GM19043 (cell line): ENCODE measurements around the gene FYCO1.

Experiments
- ATAC-seq: cut with Tn5 transposase; IDR thresholded peaks from one replicate; pipeline ENCODE4 v1.9.1; 2021; ENCODE audit warnings: low read depth; ENCODE audit not compliant: unreplicated experiment

The FYCO1 gene

GRCh38 chr3:45922950-45923590, 72.6 kb downstream of the FYCO1 start:
- no peak for ATAC-seq

DNA sequence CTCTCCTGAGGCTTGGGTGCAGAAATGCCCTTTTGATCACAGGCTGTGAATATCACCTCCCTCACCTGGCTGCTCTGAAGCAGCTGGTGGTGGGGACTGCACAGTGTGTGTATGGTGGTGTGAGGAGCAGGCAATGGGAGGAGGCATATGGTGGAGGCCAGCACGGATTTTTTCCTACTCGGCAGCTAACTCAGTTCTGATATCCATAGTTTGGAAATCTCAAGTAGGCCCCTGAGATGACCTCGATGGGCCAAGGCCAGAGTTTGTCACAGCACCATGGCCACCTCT, 73.6 kb downstream of the FYCO1 start:
- no peak for ATAC-seq

GRCh38 chr3:45921158-45922038, 74.2 kb downstream of the FYCO1 start:
- no peak for ATAC-seq

- ATAC-seq: no peak
These were observed 78.3 kb downstream of the FYCO1 start for GRCh38 chr3:45917146-45917898.

DNA sequence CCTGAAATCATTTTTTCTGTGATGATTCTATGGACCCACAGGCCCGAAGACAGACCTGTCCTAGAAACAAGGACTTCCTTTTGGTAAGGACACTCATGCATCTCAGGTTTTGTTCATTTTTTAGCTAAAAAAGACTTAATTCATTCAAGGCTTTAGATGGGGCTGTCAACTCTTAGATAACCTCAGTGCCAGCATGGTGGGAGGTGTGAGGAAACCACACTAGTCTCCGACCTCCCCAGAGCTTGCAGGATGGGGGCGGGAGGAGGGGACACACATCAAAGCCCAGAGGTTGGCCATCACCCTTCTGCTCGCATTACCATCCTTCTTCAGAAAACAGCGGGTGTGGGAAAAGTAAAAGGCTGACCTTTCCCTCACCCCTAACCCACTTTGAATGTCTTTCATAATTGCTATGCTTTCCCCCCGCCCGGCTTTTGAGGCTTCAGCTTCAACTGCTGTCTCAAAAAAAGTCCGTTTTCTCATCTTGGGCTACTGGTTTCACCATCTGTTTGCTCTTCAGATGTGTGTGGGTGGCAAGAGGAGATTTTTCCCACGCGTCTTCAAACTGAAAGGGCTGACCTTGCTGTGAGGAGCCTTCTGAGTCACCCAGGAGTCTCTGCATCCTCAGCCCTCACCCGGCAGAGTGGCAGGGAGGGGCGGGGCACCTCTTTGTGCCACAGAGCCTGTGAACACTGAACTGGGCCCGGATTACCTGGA, 79.9 kb downstream of the FYCO1 start:
- peak; percentile 86 for ATAC-seq

GRCh38 chr3:45915059-45915439, 80.6 kb downstream of the FYCO1 start:
- ATAC-seq: no peak

- no peak for ATAC-seq
These were observed 81.1 kb downstream of the FYCO1 start for GRCh38 chr3:45914362-45915058.

DNA sequence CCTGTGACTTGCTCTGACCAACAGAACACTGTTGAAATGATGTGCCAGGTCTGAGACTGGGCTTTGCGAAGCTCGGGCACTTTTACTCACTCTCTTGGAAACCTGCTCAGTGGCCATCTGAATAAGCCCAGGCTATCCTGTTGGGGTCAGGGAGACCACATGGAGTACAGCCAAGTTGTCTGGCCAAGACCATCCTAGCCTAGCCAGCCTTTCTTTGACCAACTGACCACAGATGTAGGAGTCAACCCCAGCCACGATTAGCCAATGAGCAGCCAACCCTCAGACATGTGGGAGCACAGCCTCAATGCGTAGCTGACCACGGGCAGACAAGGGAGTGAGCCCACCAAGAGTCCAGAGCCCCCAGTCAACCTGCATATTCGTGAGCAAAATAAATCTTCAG, 83.2 kb downstream of the FYCO1 start:
- no peak for ATAC-seq

- no peak for ATAC-seq
These were observed 84.0 kb downstream of the FYCO1 start for GRCh38 chr3:45911511-45912226.

GRCh38 chr3:45910892-45911291, 84.7 kb downstream of the FYCO1 start:
- no peak for ATAC-seq

DNA sequence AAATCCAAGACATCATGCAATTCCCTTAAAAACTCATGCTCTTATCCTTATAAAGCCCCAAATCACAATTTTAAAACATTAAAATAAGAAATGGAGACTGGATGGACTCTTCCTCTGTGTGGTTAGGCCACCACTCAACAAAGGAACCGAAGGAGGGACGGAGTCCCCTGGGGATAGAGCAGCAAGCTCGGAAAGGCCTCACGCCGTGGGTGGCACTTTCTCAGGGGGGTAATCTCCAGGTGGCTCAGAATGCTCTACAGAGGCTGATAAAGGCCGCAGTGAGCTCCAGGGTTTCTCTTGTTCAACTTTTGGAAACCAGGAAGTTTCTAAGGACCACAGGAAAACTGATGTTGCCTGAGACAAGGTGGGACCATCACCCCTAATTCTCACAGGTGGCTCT, 86.1 kb downstream of the FYCO1 start:
- no peak for ATAC-seq

GRCh38 chr3:45908761-45909160, 86.9 kb downstream of the FYCO1 start:
- ATAC-seq: no peak

DNA sequence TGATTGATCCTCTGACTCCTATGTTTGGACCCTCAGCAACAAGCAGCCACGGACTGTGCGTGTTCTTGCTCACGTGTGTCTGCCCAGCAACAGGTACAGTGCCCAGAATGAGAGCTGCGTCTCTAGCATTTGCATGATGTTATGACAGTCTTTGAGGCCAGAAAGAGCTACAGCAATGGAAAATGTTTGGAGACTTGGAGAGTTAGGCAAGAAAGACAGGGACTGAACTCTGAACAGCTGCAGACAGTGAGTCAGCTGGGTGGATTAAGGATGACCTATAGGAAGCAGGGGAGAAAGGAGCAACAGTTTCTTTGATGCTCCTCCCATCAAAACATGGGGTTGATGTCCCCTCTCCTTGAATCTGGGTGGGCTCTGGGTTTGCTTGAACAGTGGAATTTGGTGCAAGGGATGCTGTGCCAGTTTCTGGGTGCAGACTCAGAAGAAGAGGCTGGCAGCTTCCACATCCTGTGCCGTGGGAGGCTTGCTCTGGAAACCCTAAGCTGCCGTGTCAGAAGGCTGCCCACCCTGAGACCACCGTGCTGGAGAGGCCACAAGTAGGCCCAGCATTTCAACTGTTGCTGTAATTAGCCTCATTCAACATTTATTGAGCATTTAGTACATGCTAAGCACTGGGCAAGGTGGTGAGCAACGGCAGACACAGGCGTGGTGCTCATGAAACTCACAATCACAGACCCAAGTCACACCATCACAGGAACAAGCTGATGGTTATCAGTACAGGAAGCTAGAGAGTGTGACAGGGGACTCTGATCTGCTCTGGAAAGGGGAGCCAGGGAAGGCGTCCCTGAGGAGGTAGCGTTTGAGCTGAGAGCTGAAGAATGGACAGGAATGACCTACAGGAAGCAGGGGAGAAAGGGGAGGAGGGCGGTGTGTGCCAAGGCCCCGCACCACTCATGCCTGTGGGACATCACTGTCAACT, 87.6 kb downstream of the FYCO1 start:
- no peak for ATAC-seq

GRCh38 chr3:45906681-45907407, 88.8 kb downstream of the FYCO1 start:
- no peak for ATAC-seq

DNA sequence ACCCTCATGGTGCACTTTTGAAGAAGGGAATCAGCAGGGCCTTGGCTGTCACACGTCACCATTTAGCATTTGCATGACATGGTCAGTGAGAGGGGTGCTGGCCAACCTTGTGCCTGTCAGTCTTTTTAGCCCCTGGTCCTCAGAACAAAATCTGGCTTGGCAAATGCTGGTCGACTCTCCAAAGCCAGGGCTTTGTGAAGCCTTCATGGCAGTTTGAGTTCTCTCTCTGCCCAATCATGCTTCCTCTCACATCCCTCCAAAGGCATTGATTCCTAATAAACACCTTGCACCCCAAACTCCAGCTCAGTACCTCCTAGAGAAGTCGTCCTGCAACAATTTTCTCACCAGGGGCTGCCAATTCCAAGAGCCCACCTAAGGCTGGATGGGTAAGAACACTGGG, 89.9 kb downstream of the FYCO1 start:
- no peak for ATAC-seq

GRCh38 chr3:45904931-45905330, 90.7 kb downstream of the FYCO1 start:
- no peak for ATAC-seq

- no peak for ATAC-seq
These were observed 98.7 kb downstream of the FYCO1 start for GRCh38 chr3:45896956-45897355.
